Prostate gland (tissue), 2 donors: ENCODE measurements around the gene LMNB1.

ENCODE experiments used
- CTCF ChIP-seq, 4 experiments: fragments of 200-600 bp in 2 of 4; fragments of 450-650 bp in 2 of 4; sonication (generic) in 2 of 4; IDR thresholded peaks; 1 replicate in 3 of 4; 2 replicates in 1 of 4; pipeline ENCODE4 v1.5.1; 2016 to 2019; ENCODE audit warnings: antibody characterized with exemption in 4 of 4, mild to moderate bottlenecking in 2 of 4, moderate library complexity in 2 of 4
- POLR2A ChIP-seq: fragments of 450-650 bp; IDR thresholded peaks from one replicate; pipeline ENCODE4 v1.6.1; 2016; ENCODE audit warnings: antibody characterized with exemption, mild to moderate bottlenecking
- POLR2AphosphoS5 ChIP-seq: sonication (generic); formaldehyde crosslinking; IDR thresholded peaks from one replicate; pipeline ENCODE4 v1.6.1; 2017; ENCODE audit warnings: antibody characterized with exemption

- TF ChIP-seq CTCF (IDR thresholded peaks at IDR 0.05) (no peak), POLR2A (no peak), POLR2AphosphoS5 (no peak)
Measured at GRCh38 chr5:126810596-126811380, 33.9 kb downstream of the LMNB1 start.
